Measurements from ENCODE around the gene OTOF. TPM values are rescaled to one million over a fixed set of nuclear protein-coding genes. Genes with fewer than 3 reads are reported as not detected.

OTOF gene
- total and polyA plus RNA-seq, 8 donors, result 0.07 to 0.26 (median 0.12) TPM; not detected in 1

DNA sequence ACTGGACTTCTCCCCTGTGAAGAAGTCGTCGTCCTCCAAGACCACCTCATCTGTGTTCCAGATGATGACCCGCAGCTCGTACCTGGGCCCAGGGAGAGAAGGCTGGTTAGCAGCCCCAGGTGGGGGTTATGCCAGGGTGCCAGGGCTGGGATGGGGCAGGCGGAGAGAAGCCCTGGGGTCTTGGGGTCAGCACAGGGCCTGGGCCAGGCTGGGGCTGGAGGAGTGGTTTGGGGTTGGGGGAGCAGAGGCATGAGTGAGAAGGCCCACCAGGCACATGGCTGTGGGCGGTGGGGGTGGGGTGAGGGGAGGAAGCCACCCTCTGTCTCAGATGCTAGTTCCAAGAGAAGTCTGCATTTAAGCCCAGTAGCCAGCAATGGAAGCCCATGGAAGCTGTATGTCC, 15.8 kb downstream of the OTOF start:
- 75 to 79% methylated on average over 6 of the region's 6 CpGs for WGBS, 2 donors
- no peaks in the 10 kb centered on the region for H3K36me3 ChIP-seq

DNA sequence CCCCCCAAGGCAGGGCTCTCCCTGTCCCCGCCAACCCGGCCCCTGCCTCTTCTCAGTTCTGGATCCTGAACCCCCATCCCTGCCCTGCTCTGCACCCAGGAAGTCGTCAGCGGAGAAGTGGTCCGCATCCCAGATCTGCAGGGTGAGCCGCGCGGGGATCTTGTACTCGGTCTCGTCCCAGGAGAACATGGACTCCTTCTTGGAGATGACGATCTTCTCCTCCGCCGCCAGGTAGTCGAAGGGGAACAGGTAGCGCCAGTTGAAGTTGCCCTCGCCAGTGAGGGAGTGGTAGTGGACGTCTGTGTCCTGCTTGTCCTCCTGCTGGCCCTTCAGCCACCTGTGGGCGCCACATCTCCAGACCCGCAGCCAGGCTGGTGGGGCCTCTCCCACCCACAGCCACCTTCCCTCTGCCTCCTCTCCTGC, 16.3 kb downstream of the OTOF start:
- ATAC-seq, result no peak
- intact Hi-C loops (cut with DNase I), result no loop called here

More for the DNA sequence above, 15.8 kb downstream of the OTOF start:
- FAIRE-seq, result no peak
- no peak overlapping the region for H3K27ac ChIP-seq
- no peaks in the 10 kb centered on the region for H3K9me3 ChIP-seq
- H3K4me3 ChIP-seq, result no peak overlapping the region
- H3K27me3 ChIP-seq, result no peaks in the 10 kb centered on the region
- no peak for TF ChIP-seq CTCF (IDR thresholded peaks at IDR 0.05)
- peak in 1 of 4 donors; percentile 8 for ATAC-seq
- H3K4me1 ChIP-seq, result no peaks in the 10 kb centered on the region
- intact Hi-C loops (cut with DNase I), result no loop called here
- DNase-seq, result peak in 3 of 6 donors; percentile 10 to 63 (median 49)

DNA sequence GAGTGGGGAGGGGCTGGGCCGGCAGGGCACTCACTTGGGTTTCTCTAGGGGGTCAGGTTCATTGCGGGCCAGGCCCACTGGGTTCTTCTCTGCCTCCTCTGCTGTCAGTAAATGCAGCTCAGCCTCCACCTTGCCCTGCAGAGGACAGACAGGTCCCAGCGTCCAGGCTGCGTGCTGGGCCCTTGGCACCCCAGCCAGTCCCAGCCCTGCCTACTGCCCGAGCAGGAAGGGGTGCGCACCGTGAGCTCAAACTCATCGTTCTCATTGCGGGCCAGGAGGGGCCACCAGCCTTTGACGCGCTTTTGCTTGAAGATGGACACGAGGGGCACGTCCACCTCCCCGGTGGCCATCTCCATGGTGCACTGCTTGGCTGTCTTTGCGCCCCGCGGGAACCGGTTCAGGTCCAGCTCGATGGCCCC, 17.3 kb downstream of the OTOF start:
- FAIRE-seq (no peak), ATAC-seq (no peak), DNase-seq (peak in 3 of 6 donors; percentile 12 to 56 (median 41))
- no peak for TF ChIP-seq CTCF (IDR thresholded peaks at IDR 0.05)
- Histone ChIP-seq H3K4me1 (no peaks in the 10 kb centered on the region), H3K36me3 (no peaks in the 10 kb centered on the region), H3K27me3 (no peaks in the 10 kb centered on the region), H3K9me3 (no peaks in the 10 kb centered on the region), H3K4me3 (no peak overlapping the region), H3K27ac (no peak overlapping the region)
- intact Hi-C loops (cut with DNase I), result no loop called here
- 84 to 88% methylated on average over 19 of the region's 19 CpGs for WGBS, 2 donors

More for the DNA sequence above, 16.3 kb downstream of the OTOF start:
- 82 to 86% methylated on average over 19 of the region's 19 CpGs for WGBS, 2 donors
- Histone ChIP-seq H3K36me3 (no peaks in the 10 kb centered on the region), H3K27ac (no peak overlapping the region), H3K27me3 (no peaks in the 10 kb centered on the region), H3K4me3 (no peak overlapping the region), H3K9me3 (no peaks in the 10 kb centered on the region), H3K4me1 (no peaks in the 10 kb centered on the region)
- DNase-seq (peak in 3 of 6 donors; percentile 12 to 55 (median 54)), FAIRE-seq (no peak)
- TF ChIP-seq CTCF (IDR thresholded peaks at IDR 0.05), result no peak

GRCh38 chr2:26459991-26460612, 17.8 kb downstream of the OTOF start:
- H3K4me1 ChIP-seq, result no peaks in the 10 kb centered on the region
- no peak overlapping the region for H3K4me3 ChIP-seq
- no peaks in the 10 kb centered on the region for H3K27me3 ChIP-seq
- H3K9me3 ChIP-seq, result no peaks in the 10 kb centered on the region
- no peak for FAIRE-seq
- DNase-seq, result peak in 2 of 6 donors; percentile 10 to 43
- TF ChIP-seq CTCF (IDR thresholded peaks at IDR 0.05), result no peak
- H3K36me3 ChIP-seq, result no peaks in the 10 kb centered on the region
- 82 to 83% methylated on average over 15 of the region's 15 CpGs for WGBS, 2 donors
- intact Hi-C loops (cut with DNase I), result no loop called here
- ATAC-seq, result no peak
- no peak overlapping the region for H3K27ac ChIP-seq

DNA sequence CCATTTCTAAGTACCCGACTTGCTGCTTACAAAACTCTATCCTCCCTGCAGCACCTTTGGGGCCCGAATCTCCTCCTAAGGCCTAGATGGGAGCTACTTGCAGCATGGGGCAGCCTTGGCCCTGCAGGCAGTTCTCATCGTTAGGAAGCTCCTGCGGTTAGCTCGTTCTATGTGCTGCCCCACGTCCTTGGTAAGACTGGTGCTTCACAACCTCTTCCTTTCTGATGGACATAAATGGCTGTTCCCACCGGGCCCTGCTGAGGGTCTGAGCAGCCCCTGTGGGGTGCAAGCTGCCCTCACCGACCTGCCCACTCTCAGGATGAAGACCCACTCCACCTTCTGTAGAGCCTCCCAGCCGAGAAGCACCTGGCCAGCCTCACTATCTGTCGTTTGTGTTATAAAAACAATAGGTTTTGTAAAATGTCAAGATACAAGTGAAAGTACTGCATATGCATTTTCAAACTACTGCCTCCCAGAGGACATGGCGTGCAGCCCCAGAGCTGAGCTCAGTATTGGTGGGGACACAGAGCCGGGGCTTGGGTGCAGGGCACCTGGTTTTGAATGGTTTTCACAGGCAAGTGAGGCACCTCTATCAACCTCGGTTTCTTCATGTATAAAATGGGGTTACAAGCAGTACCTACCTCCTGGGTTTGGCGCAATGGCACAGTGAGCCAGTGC, 19.4 kb downstream of the OTOF start:
- WGBS, 2 donors, result 85 to 90% methylated on average over 14 of the region's 14 CpGs

More for the DNA sequence above, 19.4 kb downstream of the OTOF start:
- no peak for TF ChIP-seq CTCF (IDR thresholded peaks at IDR 0.05)
- ATAC-seq (no peak), FAIRE-seq (no peak), DNase-seq (peak in 1 of 6 donors; percentile 41)
- Histone ChIP-seq H3K36me3 (no peaks in the 10 kb centered on the region), H3K27me3 (no peaks in the 10 kb centered on the region), H3K27ac (no peak overlapping the region), H3K4me1 (no peaks in the 10 kb centered on the region), H3K9me3 (no peaks in the 10 kb centered on the region), H3K4me3 (no peak overlapping the region)
- intact Hi-C loops (cut with DNase I), result no loop called here

All from pancreas (tissue), 10 donors.